ENCODE measurements around the gene CCDC170. TPM values are rescaled to one million over a fixed set of nuclear protein-coding genes. Genes with fewer than 3 reads are reported as not detected.

Gene CCDC170
- total and polyA plus RNA-seq, 2 of the 8 experiments (the other 6 are each of a cell fraction or from before 2014, with no cell fraction given), result 0.06 to 0.09 TPM

DNA sequence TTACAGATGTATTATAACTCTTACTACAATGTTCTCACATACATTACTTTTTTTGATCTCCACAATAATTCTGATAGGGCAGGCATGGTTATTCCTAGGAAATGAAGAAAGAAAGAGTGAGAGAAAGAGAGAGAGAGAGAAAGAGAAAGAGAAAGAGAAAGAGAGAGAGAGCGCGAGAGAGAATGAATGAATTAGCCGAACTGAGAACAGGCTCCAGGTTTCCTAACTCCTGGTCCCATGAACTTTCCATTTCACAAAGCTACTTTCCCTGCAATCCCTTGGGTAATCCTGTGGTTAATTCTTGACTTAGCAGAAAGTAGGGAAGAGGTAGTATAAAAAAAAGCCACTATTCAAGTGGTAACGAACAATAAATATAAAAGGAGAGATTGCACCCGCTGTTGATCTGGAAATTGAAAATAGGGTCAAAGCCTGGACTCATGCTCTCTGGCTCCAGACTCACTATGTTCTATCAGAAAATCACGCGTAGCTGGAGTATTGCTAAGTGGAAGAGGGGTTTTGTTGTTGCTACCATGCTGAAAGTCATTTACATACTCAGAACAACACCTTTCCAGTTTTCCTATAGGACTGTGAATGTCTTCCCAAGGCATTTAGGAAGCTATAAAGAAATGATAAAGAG, 131.2 kb downstream of the CCDC170 start (continued):
- TF ChIP-seq, protein P1, sequence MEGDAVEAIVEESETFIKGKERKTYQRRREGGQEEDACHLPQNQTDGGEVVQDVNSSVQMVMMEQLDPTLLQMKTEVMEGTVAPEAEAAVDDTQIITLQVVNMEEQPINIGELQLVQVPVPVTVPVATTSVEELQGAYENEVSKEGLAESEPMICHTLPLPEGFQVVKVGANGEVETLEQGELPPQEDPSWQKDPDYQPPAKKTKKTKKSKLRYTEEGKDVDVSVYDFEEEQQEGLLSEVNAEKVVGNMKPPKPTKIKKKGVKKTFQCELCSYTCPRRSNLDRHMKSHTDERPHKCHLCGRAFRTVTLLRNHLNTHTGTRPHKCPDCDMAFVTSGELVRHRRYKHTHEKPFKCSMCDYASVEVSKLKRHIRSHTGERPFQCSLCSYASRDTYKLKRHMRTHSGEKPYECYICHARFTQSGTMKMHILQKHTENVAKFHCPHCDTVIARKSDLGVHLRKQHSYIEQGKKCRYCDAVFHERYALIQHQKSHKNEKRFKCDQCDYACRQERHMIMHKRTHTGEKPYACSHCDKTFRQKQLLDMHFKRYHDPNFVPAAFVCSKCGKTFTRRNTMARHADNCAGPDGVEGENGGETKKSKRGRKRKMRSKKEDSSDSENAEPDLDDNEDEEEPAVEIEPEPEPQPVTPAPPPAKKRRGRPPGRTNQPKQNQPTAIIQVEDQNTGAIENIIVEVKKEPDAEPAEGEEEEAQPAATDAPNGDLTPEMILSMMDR (IDR thresholded peaks at IDR 0.05; ENCODE audit: control extremely low read depth in 1 of 3, insufficient read depth in 1 of 3, low read depth in 1 of 3, low read length in 3 of 3), result no peak
- TF ChIP-seq JUN (IDR thresholded peaks at IDR 0.05; ENCODE audit: low read depth, low read length), result no peak
- TF ChIP-seq, protein P2, sequence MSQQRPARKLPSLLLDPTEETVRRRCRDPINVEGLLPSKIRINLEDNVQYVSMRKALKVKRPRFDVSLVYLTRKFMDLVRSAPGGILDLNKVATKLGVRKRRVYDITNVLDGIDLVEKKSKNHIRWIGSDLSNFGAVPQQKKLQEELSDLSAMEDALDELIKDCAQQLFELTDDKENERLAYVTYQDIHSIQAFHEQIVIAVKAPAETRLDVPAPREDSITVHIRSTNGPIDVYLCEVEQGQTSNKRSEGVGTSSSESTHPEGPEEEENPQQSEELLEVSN (IDR thresholded peaks at IDR 0.05), result no peak
- no peak for TF ChIP-seq BACH1 (IDR thresholded peaks at IDR 0.05; ENCODE audit: low read length)
